H7 (cell line): Measurements from ENCODE around the gene ALG14. TPM values are rescaled to one million over a fixed set of nuclear protein-coding genes. Genes with fewer than 3 reads are reported as not detected.

Source experiments
- DNase-seq: peaks from one replicate; pipeline ENCODE4 v3.0.0; 2012
- H3K27me3 ChIP-seq: 2 replicates; pipeline ENCODE4 v1.6.0; 2011; ENCODE audit warnings: mild to moderate bottlenecking, low read length; ENCODE audit not compliant: control insufficient read depth, insufficient read depth
- H3K36me3 ChIP-seq: replicated peaks from 2 replicates; pipeline ENCODE4 v1.5.1; 2011; ENCODE audit warnings: low read length; ENCODE audit not compliant: control insufficient read depth, insufficient read depth
- H3K4me3 ChIP-seq: 2 replicates; pipeline ENCODE4 v1.5.1; 2011; ENCODE audit warnings: low read depth, mild to moderate bottlenecking, control low read depth, low read length, moderate library complexity; ENCODE audit not compliant: insufficient read depth
- total RNA-seq: library from RNA; depleted of rRNA; stranded (reverse); fragments of >200 nt; shearing (Covaris generic); gene quantifications from 2 replicates; pipeline ENCODE4 v1.2.3, GENCODE V29; 2014; rRNA removed

Gene ALG14
- total RNA-seq, 1 experiment from 2014 or later, result 0.73 TPM

GRCh38 chr1:94926915-94927404, 145.8 kb downstream of the ALG14 start, which contains the start of gene CNN3:
TSS of gene CNN3 (minus strand) at chr1:94927110. CDS start at chr1:94926894, 216 bp downstream.
- H3K27me3 ChIP-seq, result no peaks in the 10 kb centered on the region
- DNase-seq, result peak; percentile 98
- no peaks in the 10 kb centered on the region for H3K36me3 ChIP-seq
- H3K4me3 ChIP-seq, result peak within 1 kb of the TSS; percentile 99

GRCh38 chr1:94926126-94926914, 146.4 kb downstream of the ALG14 start:
- DNase-seq, result peak; percentile 85
- Histone ChIP-seq H3K4me3 (peak overlapping the region; percentile 99), H3K27me3 (no peaks in the 10 kb centered on the region), H3K36me3 (no peaks in the 10 kb centered on the region)

GRCh38 chr1:94925561-94926125, 147.1 kb downstream of the ALG14 start:
- H3K4me3 ChIP-seq, result peak overlapping the region; percentile 99
- no peaks in the 10 kb centered on the region for H3K27me3 ChIP-seq
- DNase-seq, result peak; percentile 86
- H3K36me3 ChIP-seq, result no peaks in the 10 kb centered on the region

- Histone ChIP-seq H3K4me3 (peak overlapping the region; percentile 99), H3K27me3 (no peaks in the 10 kb centered on the region), H3K36me3 (no peaks in the 10 kb centered on the region)
- DNase-seq, result no peak
Measured at GRCh38 chr1:94925004-94925403, 147.7 kb downstream of the ALG14 start.

Other genes starting within 250 kb of the ALG14 start
- 309 and 364 TPM in 2 replicates for gene CNN3, start 145.8 kb downstream of the ALG14 start, total RNA-seq
- 2.5 and 3.3 TPM in 2 replicates for gene TLCD4, start 44.4 kb upstream of the ALG14 start, total RNA-seq
- 20.5 and 21.4 TPM in 2 replicates for gene RWDD3, start 161.3 kb upstream of the ALG14 start, total RNA-seq